ENCODE measurements around the gene AJM1. TPM values are rescaled to one million over a fixed set of nuclear protein-coding genes. Genes with fewer than 3 reads are reported as not detected.
"Not testable (repeated sequence)": the region's sequence is repeated elsewhere in the genome, so short reads cannot be mapped to it uniquely, and the experiment has no call there.

Gene AJM1
- 5.9 TPM for total RNA-seq

- Histone ChIP-seq H3K27ac (peak within 1 kb of the TSS in 1 of 2 donors; percentile 58), H3K27me3 (peaks cover 34% of the 10 kb centered on the region), H3K4me1 (peaks cover 3 to 31% of the 10 kb centered on the region in 2 donors), H3K4me3 (peak within 1 kb of the TSS; percentile 49 to 71), H3K36me3 (peaks cover 13 to 34% of the 10 kb centered on the region in 2 donors)
- H3K9me3 ChIP-seq; intact Hi-C loops (cut with DNase I): not testable (repeated sequence)
- peak in 1 of 2 donors; percentile 86 for DNase-seq (ENCODE audit: low spot score in 2 of 2)
- peak; percentile 77 to 96 (median 95) for TF ChIP-seq CTCF (IDR thresholded peaks at IDR 0.05)
These were observed at the start of gene AJM1 for GRCh38 chr9:136842380-136842948. Gene AJM1 (plus strand): TSS chr9:136842478. CDS start chr9:136844415, 1,937 bp downstream.

GRCh38 chr9:136793086-136793946, 49.0 kb upstream of the AJM1 start:
- no peaks in the 10 kb centered on the region for H3K36me3 ChIP-seq
- intact Hi-C loops (cut with DNase I), result loop anchor here (10.0 kb wide), 1 partner anchor 431 kb away; the partner anchor contains the start of genes CYSRT1, RNF208 and RNF224
- H3K9me3 ChIP-seq, result no peaks in the 10 kb centered on the region
- no peak overlapping the region for H3K4me3 ChIP-seq
- TF ChIP-seq CTCF (IDR thresholded peaks at IDR 0.05), result no peak
- H3K4me1 ChIP-seq, result peaks cover 0 to 14% of the 10 kb centered on the region in 2 donors
- H3K27ac ChIP-seq, result no peak overlapping the region
- DNase-seq (ENCODE audit: low spot score in 2 of 2), result no peak
- H3K27me3 ChIP-seq, result no peaks in the 10 kb centered on the region

GRCh38 chr9:136794281-136794999, 47.8 kb upstream of the AJM1 start:
- DNase-seq (ENCODE audit: low spot score in 2 of 2), result no peak
- no peak for TF ChIP-seq CTCF (IDR thresholded peaks at IDR 0.05)
- intact Hi-C loops (cut with DNase I), result loop anchor here (10.0 kb wide), 1 partner anchor 430 kb away; the partner anchor contains the start of genes CYSRT1, RNF208 and RNF224
- no peak overlapping the region for H3K4me3 ChIP-seq
- H3K9me3 ChIP-seq, result no peaks in the 10 kb centered on the region
- peaks cover 0 to 16% of the 10 kb centered on the region in 2 donors for H3K4me1 ChIP-seq
- no peaks in the 10 kb centered on the region for H3K36me3 ChIP-seq
- H3K27me3 ChIP-seq, result peaks cover 11% of the 10 kb centered on the region
- no peak overlapping the region for H3K27ac ChIP-seq

GRCh38 chr9:136795000-136795348, 47.3 kb upstream of the AJM1 start:
- H3K9me3 ChIP-seq, result no peaks in the 10 kb centered on the region
- no peak for TF ChIP-seq CTCF (IDR thresholded peaks at IDR 0.05)
- H3K36me3 ChIP-seq, result no peaks in the 10 kb centered on the region
- no peak overlapping the region for H3K27ac ChIP-seq
- H3K4me3 ChIP-seq, result no peak overlapping the region
- intact Hi-C loops (cut with DNase I), result loop anchor here (10.0 kb wide), 1 partner anchor 430 kb away; the partner anchor contains the start of genes CYSRT1, RNF208 and RNF224
- DNase-seq (ENCODE audit: low spot score in 2 of 2), result no peak
- peaks cover 4 to 21% of the 10 kb centered on the region in 2 donors for H3K4me1 ChIP-seq
- peaks cover 11% of the 10 kb centered on the region for H3K27me3 ChIP-seq

GRCh38 chr9:136796238-136796774, 46.0 kb upstream of the AJM1 start, which contains the start of gene CCDC183:
Gene CCDC183 (plus strand): TSS chr9:136796338. CDS start chr9:136796398, 60 bp downstream.
- Histone ChIP-seq H3K27me3 (peaks cover 11% of the 10 kb centered on the region), H3K4me3 (no peak within 1 kb of the TSS), H3K4me1 (peaks cover 7 to 24% of the 10 kb centered on the region in 2 donors), H3K9me3 (no peaks in the 10 kb centered on the region), H3K27ac (no peak within 1 kb of the TSS), H3K36me3 (no peaks in the 10 kb centered on the region)
- DNase-seq (ENCODE audit: low spot score in 2 of 2), result no peak
- no peak for TF ChIP-seq CTCF (IDR thresholded peaks at IDR 0.05)
- intact Hi-C loops (cut with DNase I), result loop anchor here (10.0 kb wide), 1 partner anchor 428 kb away; the partner anchor contains the start of genes CYSRT1, RNF208 and RNF224

- not testable (repeated sequence) for H3K27ac ChIP-seq
These were observed 45.4 kb upstream of the AJM1 start for GRCh38 chr9:136796775-136797347.

More at GRCh38 chr9:136796775-136797347, 45.4 kb upstream of the AJM1 start:
- not testable (repeated sequence) for DNase-seq (ENCODE audit: low spot score in 2 of 2); H3K36me3 ChIP-seq; H3K9me3 ChIP-seq; H3K4me3 ChIP-seq
- intact Hi-C loops (cut with DNase I), result loop anchor here (10.0 kb wide), 1 partner anchor 428 kb away; the partner anchor contains the start of genes CYSRT1, RNF208 and RNF224
- Histone ChIP-seq H3K27me3 (peaks cover 11% of the 10 kb centered on the region), H3K4me1 (peaks cover 7 to 19% of the 10 kb centered on the region in 2 donors)

Data from ascending aorta (tissue), 2 donors.